HG03439 (cell line): ENCODE measurements around the gene ST3GAL4.
"Not testable (repeated sequence)": the region's sequence is repeated elsewhere in the genome, so short reads cannot be mapped to it uniquely, and the experiment has no call there.

ENCODE experiments used
- ATAC-seq: cut with Tn5 transposase; IDR thresholded peaks from one replicate; pipeline ENCODE4 v1.9.1; 2021; ENCODE audit warnings: mild to moderate bottlenecking, moderate library complexity; ENCODE audit not compliant: unreplicated experiment

The ST3GAL4 gene

DNA sequence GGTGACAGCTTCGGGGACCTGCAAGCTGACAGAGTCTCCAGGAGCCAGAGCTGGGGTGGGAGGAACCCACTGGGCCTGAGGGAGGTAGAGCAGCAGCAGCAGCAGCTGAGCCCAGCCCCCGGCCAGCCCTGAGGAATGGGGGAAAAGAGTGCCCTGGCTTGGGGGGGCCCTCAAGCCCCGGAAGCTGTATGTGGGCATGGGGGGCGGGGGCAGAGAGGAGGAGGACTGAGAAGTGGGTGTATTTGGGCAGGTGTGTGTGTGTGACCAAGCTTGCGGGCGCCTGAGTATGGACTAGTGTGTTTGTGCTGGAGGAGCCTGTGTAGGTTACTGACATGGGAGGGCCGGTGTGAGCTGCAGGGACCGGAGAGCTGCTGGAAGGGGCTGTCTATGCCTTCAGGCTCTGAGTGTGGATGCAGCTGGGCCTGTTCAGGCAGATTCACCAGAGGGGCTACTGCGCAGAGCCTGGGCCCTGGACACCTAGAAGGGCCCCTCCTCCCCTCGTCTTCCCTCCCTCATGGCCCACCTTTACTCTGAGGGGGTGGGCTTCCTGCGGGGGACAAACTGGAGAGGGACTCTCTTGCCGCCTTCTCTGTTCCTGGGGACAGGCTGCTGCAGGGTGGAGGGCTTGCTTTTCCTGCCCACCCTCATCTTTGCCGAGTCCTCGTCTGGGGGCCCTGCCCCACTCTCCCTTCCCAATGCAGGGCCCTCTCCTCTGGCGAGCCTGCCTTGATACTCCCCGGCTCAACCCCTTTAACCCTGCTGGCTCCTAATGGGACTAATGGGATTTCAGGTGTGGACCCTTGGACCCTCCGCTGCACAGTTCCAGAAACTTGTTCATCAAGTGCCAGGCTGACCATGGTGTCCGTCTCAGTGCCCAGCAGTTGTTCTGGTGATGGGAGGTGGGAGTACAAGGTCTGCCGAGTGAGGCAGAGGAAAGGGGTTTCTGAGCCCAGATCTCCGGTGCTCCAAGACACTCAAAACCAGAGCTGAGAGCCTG is 28.2 kb downstream of the ST3GAL4 start:
- ATAC-seq, result no peak

- ATAC-seq, result no peak
Observed at GRCh38 chr11:126384449-126385070, 29.1 kb downstream of the ST3GAL4 start.

DNA sequence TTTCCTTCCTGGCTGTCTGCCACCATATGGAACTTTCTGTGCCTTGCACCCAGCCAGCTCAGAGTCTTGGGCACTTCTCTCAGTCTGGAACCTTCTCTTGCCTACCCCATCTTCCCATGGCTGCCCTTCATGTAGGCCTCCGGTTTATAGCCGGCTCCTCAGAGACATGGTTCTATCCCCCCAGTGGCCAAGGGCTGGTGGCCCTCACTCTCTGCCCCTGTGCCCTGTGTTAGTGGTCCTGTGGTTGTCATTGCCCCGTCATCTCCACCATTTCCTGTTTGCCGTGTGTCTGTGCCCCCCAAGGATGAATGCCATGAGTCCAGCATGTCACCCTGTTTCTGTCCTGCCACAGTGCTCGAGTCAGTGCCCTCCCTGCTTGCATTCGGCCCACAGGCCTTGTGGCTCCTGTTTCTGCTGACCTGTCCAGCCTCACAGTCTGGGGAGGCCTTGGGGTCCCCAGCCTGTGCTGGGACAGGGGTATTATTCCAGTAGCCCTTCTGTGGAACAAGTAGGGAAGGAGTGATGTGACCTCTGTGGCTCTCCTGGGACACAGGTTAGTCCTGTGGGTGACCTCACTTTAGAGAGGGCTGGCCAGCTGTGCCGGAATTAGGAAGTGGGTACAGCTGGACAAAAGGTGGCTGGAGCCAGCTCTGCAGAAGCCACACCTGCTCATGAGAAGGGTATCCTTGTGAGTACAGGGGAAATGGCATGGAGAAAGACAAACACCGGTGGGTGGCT is 30.7 kb downstream of the ST3GAL4 start:
- no peak for ATAC-seq

DNA sequence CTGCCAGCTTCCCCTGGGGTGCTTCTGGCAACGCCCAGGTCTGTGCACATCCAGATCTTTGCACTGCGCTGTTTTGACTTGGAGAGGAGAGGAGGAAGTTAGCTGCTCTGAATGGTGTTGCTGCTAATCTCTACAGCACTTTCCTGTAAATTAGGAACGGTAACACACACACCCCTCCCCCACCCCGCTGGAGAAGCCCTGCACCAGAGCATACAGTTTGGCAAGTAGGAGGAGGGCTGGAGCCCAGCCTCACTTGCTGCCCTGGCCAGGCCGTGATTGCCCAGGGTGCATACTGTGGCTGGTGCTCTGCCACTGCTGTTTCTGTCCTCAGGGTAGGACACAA is 31.2 kb downstream of the ST3GAL4 start:
- not testable (repeated sequence) for ATAC-seq

DNA sequence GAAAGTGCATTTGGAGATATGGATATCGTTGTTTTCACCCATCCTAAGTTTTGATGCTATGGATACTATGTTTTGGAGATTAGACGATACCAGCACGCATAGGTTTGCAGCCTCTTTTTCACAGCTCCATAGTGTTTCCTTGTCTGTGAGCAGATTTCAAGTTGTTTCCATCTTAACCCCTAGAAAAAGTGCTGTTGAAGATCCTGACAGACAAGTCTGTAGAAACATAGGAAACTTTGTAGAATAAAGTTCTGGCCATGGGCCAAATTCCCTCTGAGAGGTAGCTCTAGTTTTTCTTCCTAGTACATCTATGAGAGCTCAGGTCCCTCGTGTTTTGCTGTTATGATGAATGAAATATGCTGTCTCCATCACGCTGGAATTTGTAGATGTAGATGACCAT is 32.4 kb downstream of the ST3GAL4 start:
- ATAC-seq, result no peak

DNA sequence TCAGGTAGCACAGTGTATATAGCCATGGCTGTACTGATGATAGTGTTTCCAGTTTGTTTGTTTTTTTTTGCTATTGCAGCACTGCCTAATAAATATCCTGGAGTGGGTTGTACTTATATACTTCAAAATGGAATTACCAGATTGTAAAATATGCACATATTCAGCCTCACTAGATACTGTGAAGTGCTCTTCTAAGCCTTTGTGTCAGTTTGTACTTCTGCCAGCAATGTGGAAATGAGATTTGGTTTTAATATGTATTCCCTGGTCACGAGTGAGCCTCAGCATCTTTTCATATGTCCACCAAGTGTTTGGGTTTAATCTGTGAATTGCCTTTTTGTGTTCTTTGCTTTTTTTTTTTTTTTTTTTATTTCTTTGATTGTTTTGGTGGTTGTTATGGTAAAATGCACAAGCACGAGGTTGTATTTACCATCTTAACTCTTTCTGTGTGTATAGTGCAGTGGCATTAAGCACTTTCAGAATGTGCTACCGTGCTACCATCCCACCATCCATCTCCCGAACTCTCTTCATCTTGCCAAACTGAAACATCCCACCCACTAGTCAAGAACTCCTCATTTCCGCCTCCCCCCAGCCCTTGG is 34.9 kb downstream of the ST3GAL4 start:
- no peak for ATAC-seq

DNA sequence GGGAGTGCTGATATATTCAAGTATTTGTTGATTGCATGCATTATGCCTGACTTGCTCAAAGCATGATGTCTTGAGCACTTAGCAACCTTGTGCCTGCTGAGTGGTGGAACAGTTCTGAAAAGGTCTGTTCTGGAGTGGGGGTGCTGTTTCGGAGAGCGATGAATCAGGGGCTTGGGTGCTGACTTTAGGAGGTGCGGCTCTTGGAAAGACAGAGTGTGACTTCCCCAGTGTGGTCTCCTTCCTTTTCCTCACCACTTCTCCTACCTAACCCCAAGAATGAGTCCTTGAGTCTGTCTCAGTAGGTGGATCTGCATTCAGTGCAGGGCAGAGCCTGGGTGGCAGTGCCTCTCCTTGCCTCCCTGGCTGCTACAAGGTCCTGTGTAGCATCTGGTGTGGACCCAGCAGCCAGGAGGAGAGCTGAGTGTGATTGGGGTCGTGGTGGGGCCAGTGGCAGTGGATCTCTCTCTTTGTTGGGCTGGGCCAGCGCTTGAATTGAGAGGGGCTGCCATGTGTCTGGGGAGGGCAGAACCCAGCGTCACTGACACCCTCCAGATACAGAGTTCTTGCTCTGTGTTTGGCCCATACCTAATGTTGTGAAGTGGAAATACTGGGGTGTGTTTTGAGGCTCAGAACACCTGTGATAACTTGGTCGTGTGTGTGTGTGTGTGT is 35.9 kb downstream of the ST3GAL4 start:
- ATAC-seq, result no peak

DNA sequence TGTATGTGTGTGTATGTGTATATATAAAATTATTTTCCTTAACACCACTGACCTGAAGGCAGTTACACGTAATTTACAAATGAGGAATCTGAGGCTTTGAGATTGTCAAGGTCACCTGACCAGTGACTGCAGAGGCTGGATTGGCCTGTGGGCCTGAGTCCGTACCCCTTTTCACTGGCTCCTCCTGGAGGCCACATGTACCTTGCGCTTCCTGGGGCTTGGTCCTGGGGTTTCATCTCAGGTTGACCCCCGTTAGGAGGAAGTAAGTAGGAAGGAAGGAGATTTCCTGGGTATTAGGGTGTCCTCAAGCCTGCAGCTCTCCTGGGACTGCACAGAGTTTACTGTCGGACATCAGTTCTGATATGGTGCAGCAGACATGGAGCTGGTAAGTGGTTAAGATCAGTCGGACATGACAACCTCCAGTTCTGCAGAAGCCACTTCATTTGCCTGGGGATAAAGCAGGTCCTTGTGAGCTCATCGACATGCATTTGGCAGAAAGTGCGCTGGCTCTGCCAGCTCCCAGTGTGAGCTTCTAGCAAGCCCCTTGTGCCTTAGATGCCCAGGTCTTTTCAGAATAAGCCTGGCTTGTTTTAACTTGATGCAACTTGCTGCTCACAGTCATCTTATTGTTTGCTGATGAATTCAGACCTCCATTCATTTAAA is 36.6 kb downstream of the ST3GAL4 start:
- ATAC-seq, result peak; percentile 59

DNA sequence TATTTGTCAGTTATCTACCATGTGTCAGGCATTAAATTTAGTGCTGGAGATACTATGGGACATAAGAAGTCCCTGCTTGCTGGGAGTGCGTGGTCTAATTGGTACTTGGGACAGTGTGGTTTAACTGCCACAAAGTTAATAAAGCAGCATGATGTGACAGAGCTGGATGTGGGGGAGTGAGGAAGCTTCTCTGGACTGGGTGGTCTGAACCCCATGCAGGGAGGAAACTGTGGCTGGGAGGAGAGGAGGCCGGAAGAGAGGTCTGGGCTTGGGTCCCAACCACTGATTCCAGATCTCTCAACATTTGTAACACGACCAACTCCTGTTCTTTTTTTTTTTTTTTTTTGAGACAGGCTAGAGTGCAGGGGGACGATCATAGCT is 37.1 kb downstream of the ST3GAL4 start:
- ATAC-seq, result no peak

DNA sequence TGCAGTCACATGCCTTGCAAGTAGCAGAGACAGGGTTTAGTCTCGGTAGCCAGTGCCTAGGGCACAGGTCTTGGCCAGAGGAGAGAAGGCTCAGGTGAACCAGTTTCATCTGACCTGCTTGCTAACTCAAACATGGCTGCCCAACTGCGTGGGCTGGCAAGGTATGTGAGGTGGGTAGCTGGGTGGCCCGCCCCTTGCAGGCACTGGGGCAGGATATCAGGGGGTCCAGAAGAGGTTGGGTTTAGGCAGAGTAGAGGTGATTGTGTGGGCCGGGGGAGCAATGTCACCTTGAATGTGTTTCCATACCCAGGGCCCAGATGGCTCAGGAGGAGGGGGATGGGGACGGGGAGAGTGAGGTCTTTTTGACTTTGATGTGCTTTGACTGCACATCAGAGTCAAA is 37.7 kb downstream of the ST3GAL4 start:
- no peak for ATAC-seq

DNA sequence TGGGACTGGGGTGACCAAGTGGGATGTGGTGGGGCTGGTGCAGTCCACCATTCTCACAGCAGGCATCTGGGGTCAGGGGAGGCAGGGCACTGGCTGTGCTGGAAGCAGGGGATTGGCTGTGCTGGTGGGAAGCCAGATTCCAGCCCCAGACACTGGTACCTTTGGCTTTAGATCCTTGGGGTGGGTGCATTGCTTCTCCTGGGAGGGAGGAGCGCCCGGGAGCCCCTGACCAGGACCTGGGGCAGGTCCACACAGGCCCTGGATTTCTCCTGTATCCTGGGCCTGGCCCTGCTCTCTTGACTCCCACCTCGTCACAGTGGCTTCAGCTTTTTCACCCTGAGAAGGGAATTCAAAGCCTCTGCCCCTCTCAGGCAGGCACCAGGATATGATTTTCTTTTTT is 38.5 kb downstream of the ST3GAL4 start:
- ATAC-seq, result no peak

DNA sequence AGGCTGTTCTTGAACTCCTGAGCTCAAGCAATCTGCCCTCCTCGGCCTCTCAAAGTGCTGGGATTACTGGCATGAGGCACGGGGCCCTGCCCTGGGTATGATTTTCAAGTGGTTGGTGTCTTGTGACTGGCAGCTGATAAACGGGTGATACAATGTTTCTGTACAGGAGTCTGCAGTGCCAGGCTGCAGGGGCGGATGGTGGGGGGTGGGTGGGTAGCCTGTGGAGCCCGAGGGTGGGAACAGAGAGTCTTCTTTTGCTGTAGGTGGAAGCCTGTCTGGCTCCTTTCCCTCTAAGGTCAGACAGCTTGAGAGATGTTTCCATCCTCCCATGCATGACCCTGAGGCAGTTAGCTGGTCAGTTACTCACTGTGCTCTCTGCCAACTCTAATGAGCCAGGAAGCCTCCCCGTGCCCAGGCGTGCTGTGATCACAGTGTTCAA is 39.2 kb downstream of the ST3GAL4 start:
- ATAC-seq, result not testable (repeated sequence)

DNA sequence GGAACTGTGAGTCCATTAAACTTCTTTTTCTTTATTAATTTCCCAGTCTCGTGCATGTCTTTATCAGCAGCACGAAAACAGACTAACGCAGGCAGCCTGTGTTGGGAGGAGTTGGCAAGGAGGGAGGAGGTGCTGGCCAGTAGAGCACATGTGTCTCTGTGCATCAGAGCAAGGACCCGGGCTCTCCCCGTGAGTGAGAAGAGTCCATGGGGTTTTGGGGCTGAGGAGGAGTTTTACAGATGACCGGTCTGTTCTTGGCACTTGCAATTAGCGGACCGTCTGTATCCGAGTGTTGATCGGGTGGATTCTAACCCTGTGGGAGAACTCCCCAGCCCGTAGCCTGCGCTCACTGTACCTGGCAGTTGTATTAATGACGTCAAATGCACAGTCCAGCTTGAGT is 40.3 kb downstream of the ST3GAL4 start:
- ATAC-seq, result not testable (repeated sequence)

DNA sequence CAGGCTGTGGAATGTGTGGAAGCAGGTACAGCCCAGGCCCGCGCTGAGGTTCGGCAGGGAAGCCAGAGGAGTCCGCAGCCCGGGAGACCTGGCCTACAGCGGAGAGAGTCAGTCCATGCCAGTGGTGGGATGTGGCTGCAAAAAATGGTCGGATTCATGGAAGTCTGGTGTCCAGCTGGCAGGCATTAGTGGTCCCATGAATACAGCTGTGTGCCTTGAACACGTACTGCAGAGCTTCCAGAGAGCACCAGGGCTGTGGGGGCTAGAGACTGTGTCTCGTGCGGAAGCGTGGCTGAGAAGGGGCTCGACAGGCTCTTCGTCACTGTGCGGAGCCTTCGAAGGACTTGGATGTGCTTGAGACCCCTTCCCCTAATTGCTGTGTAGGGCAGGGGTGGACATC is 40.8 kb downstream of the ST3GAL4 start:
- not testable (repeated sequence) for ATAC-seq

- no peak for ATAC-seq
Observed at GRCh38 chr11:126396965-126397364, 41.5 kb downstream of the ST3GAL4 start.

DNA sequence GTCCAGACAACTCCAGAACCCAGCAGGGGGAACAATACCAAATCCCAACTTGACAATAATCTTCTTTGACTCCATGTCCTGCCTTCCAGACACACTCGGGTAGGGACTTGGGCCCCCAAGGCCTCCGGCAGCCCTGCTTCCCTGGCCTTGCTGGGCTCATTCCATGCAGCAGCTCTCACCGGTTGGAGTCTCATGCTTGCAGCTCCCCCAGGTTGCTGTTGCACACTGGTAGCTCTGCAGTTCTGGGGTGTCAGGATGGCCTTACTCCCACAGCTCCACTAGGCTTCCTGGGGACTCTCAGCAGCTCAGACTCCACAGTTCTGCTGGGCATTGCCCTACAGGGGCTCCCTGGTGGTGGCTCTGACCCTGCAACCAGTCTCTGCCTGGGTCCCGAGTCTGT is 42.8 kb downstream of the ST3GAL4 start:
- no peak for ATAC-seq

DNA sequence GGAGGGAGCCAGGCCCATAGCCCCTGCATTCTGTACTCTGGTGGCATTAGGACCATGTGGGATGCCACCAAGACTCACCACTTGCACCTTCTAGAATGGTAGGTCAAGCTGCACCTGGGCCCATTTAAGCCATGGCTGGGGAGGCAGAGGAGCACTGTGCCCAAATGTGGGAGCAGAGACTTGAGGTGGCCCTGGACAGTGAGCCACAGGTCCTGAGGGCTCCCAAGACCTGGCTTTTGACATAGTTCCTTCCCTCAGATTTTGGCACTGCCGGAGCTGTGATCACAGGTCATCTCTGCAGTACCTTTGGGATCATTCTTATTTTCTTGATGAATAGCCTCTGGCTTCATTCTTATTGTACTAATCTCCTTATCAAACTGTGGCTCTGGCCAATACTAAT is 43.2 kb downstream of the ST3GAL4 start:
- ATAC-seq, result no peak

- ATAC-seq, result no peak
Observed at GRCh38 chr11:126400019-126400418, 44.5 kb downstream of the ST3GAL4 start.

DNA sequence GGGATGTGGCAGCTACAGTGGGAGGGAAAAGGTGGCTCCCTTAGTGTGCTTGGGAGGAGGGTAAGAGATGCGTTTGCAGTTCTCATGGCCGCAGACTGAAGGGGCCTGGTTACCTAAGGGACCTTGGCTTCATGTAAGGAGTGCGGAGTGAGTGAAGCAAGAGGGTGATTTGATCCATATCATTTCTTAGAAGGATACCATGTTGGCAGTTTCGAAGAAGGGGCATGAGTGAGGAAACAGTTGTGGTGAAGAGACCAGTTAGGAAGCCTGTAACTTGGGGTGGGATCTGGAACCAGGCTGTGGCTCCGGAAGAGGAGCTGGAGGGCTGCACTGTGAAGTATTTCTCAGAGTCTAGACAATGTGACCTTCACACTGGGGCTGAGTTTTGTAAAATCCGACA is 45.0 kb downstream of the ST3GAL4 start:
- no peak for ATAC-seq

GRCh38 chr11:126403022-126403581 is 47.6 kb downstream of the ST3GAL4 start:
- no peak for ATAC-seq
